D721Med (cell line): ENCODE results near the gene TLR9.

Experiments
- DNase-seq: peaks from one replicate; pipeline ENCODE4 v3.0.0; 2011; ENCODE audit warnings: low spot score; ENCODE audit not compliant: insufficient read length
- FAIRE-seq: peaks from 2 replicates; lab custom pipeline; 2011; peaks lifted over from hg19 to GRCh38; lab: Jason Lieb, UNC
- TF ChIP-seq, protein P1 (sequence below): IDR thresholded peaks from 2 replicates; pipeline ENCODE4 v1.5.1; 2012; ENCODE audit warnings: mild to moderate bottlenecking, control low read depth; ENCODE audit not compliant: insufficient read depth; ENCODE audit errors: missing control alignments

Gene TLR9

DNA sequence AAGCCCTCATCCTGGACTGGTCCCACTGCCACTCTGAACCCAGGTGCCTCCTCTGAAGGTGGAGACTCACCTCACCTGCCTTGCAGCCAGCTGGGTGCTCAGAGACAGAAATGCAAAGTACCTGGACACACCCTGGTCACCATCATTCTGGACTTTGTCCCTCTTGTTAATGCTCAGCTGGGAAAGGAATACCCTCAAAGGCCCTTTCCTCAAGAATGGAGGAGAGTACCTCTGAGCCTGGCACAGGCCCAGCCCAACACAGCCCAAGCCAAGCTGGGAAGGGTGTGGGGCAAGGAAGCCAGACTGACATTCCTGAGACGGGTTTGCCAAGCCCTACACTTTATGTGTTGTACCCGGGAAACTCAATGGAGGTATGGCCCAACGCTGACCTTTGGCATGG, 28.5 kb downstream of the TLR9 start:
- TF ChIP-seq, protein P1, sequence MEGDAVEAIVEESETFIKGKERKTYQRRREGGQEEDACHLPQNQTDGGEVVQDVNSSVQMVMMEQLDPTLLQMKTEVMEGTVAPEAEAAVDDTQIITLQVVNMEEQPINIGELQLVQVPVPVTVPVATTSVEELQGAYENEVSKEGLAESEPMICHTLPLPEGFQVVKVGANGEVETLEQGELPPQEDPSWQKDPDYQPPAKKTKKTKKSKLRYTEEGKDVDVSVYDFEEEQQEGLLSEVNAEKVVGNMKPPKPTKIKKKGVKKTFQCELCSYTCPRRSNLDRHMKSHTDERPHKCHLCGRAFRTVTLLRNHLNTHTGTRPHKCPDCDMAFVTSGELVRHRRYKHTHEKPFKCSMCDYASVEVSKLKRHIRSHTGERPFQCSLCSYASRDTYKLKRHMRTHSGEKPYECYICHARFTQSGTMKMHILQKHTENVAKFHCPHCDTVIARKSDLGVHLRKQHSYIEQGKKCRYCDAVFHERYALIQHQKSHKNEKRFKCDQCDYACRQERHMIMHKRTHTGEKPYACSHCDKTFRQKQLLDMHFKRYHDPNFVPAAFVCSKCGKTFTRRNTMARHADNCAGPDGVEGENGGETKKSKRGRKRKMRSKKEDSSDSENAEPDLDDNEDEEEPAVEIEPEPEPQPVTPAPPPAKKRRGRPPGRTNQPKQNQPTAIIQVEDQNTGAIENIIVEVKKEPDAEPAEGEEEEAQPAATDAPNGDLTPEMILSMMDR: no peak
- FAIRE-seq (no peak), DNase-seq (no peak)

DNA sequence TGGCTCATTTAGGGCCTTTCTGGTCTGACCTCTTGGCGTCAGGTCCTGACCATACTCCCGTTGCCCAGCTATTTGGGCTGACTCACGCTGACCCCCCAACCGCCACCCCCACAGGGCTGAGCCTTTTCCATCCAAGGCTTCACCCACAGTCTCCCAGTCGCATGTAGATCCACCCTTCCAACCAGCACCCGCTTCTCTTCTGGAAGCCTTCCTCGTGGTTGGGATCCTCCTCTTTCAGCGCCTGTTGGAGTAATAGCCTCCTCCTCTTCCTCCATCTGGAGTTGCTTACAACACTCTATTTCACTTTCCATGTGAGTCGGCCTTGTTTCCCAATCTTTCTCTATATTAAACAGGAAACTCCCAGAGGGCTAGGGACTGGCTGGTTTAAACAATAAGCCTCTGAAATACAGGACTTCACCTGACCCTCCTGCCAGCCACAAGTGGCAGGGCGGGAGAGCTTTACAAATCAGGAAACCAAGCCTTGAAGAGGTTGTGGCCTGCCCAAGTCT, 29.6 kb downstream of the TLR9 start:
- TF ChIP-seq, protein P1: no peak
- no peak for FAIRE-seq
- no peak for DNase-seq

DNA sequence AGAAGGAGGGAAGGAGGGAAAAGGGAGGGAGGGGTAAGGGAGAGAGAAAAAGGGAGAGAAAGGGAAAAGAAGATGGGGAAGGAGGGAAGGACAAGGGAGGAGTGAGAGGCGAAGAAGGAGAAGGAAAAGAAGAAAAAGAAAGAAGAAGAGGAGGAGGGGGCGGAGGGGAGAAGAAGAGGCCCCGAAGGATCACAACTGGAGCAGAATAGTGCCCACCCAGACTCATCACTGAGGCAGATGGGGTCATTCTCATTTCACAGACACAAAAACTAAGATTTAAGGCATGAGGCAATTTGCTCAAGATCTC, 30.2 kb downstream of the TLR9 start:
- FAIRE-seq (no peak), DNase-seq (no peak)
- TF ChIP-seq, protein P1: no peak

DNA sequence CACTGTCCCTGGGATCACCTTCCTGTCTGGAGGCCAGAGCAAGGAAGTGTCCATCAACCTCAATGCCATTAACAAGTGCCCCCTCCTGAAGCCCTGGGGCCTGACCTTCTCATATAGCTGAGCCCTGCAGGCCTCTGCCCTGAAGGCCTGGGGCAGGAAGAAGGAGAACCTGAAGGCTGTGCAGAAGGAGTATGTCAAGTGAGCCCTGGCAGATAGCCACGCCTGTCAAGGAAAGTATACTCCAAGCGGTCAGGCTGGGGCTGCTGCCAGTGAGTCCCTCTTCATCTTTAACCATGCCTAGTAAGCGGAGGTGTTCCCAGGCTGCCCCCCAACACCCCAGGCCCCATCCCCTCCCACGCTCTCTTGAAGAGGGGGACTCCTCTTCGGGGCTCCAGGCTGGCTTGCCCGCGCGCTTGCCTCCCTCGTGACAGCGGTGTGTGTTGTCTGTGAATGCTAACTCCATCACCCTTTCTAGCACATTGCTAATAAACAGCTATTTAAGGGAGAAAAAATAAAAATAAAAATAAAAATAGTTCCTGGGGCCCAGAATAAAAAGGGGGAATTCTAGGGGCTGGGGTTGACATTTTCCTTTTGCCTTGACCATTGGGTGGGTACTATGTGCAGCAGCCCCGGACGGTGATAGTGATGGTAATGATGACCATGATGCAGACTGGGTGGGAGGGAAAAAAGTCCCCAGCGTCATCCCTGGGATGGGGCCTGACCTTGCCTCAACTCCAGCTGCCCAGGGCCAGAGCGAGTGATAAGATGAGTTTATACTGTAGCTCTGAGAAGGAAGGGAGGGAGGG, 30.8 kb downstream of the TLR9 start:
- DNase-seq: no peak
- FAIRE-seq: no peak
- TF ChIP-seq, protein P1: no peak

- DNase-seq: no peak
Observed at GRCh38 chr3:52193065-52193464, 32.4 kb downstream of the TLR9 start.

DNA sequence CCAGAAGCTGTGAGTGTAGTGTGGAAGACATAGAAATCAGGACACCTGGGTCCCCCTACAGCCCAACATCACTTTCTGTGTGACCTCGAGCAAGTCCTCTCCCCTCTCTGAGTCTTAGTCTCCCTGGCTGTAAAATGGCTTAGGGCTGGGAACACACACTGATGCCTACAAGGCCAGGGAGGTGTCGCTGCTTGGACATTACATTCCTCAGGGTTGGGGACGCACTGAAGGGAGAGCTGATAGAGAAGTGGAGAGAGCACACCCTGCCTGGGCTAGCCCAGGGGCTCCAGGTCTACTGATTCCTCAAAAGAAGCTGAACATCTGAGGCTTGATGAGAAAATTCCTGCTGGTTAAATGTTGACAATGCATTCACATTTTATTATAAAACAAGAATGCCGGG, 33.8 kb downstream of the TLR9 start:
- FAIRE-seq (no peak), DNase-seq (no peak)

More at GRCh38 chr3:52193065-52193464, 32.4 kb downstream of the TLR9 start:
- no peak for FAIRE-seq
- TF ChIP-seq, protein P1: no peak

More for the DNA sequence above, 33.8 kb downstream of the TLR9 start:
- TF ChIP-seq, protein P1: no peak
